Fibroblast of pulmonary artery (primary cell): ENCODE data around the gene SEC24B.

Source experiments
- DNase-seq: peaks from one replicate; pipeline ENCODE4 v3.0.0-alpha.2; 2010; ENCODE audit warnings: low read depth
- H3K4me3 ChIP-seq: replicated peaks from 2 replicates; pipeline ENCODE4 v1.5.1; 2011; ENCODE audit warnings: low read depth, mild to moderate bottlenecking, control low read depth, low read length, moderate library complexity
- CTCF ChIP-seq: IDR thresholded peaks from 2 replicates; pipeline ENCODE4 v1.5.1; 2011; ENCODE audit warnings: mild to moderate bottlenecking, control low read depth, low read length, inconsistent platforms; ENCODE audit errors: missing control alignments

Gene SEC24B

GRCh38 chr4:109465069-109465468 is 31.5 kb downstream of the SEC24B start:
- H3K4me3 ChIP-seq: no peak overlapping the region

GRCh38 chr4:109469915-109470314 is 36.3 kb downstream of the SEC24B start:
- no peak for TF ChIP-seq CTCF
- H3K4me3 ChIP-seq: no peak overlapping the region
- no peak for DNase-seq

More at GRCh38 chr4:109465069-109465468, 31.5 kb downstream of the SEC24B start:
- peak; percentile 49 for DNase-seq
- TF ChIP-seq CTCF: no peak

- DNase-seq: peak; percentile 71
- no peak for TF ChIP-seq CTCF
- no peak overlapping the region for H3K4me3 ChIP-seq
Measured at GRCh38 chr4:109472343-109472761, 38.7 kb downstream of the SEC24B start.

- no peak for TF ChIP-seq CTCF
- DNase-seq: no peak
- no peak overlapping the region for H3K4me3 ChIP-seq
Measured at GRCh38 chr4:109473824-109474223, 40.2 kb downstream of the SEC24B start.

GRCh38 chr4:109486007-109486406 is 52.4 kb downstream of the SEC24B start:
- no peak for DNase-seq
- TF ChIP-seq CTCF: no peak
- no peak overlapping the region for H3K4me3 ChIP-seq

GRCh38 chr4:109494563-109494962 is 60.9 kb downstream of the SEC24B start:
- no peak for DNase-seq
- TF ChIP-seq CTCF: no peak

GRCh38 chr4:109495514-109495913 is 61.9 kb downstream of the SEC24B start:
- no peak for TF ChIP-seq CTCF
- no peak overlapping the region for H3K4me3 ChIP-seq
- no peak for DNase-seq

More at GRCh38 chr4:109494563-109494962, 60.9 kb downstream of the SEC24B start:
- no peak overlapping the region for H3K4me3 ChIP-seq
